Ishikawa (cell line): ENCODE data around the gene PHF20.

Experiments used
- CEBPB ChIP-seq: IDR thresholded peaks from 2 replicates; pipeline ENCODE4 v1.6.1; 2012
- CREB1 ChIP-seq: IDR thresholded peaks from 2 replicates; pipeline ENCODE4 v1.6.1; 2012; ENCODE audit warnings: low read depth
- EGR1 ChIP-seq: IDR thresholded peaks from 2 replicates; pipeline ENCODE4 v1.6.1; 2012
- EP300 ChIP-seq: IDR thresholded peaks from 2 replicates; pipeline ENCODE4 v1.6.1; 2012; ENCODE audit warnings: borderline replicate concordance
- FOXM1 ChIP-seq: IDR thresholded peaks from 2 replicates; pipeline ENCODE4 v1.6.1; 2012; ENCODE audit warnings: low read depth, borderline replicate concordance
- NFIC ChIP-seq: IDR thresholded peaks from 2 replicates; pipeline ENCODE4 v1.6.1; 2012
- RAD21 ChIP-seq: IDR thresholded peaks from 2 replicates; pipeline ENCODE4 v1.6.1; 2012; ENCODE audit warnings: low read depth
- TAF1 ChIP-seq: IDR thresholded peaks from 2 replicates; pipeline ENCODE4 v1.6.1; 2012; ENCODE audit warnings: low read depth, mild to moderate bottlenecking
- TCF12 ChIP-seq: IDR thresholded peaks from 2 replicates; pipeline ENCODE4 v1.6.1; 2012; ENCODE audit warnings: low read depth
- TEAD4 ChIP-seq: IDR thresholded peaks from 2 replicates; pipeline ENCODE4 v1.6.1; 2012
- YY1 ChIP-seq: IDR thresholded peaks from 2 replicates; pipeline ENCODE4 v1.6.1; 2012; ENCODE audit warnings: low read depth
- ZBTB7A ChIP-seq: IDR thresholded peaks from 2 replicates; pipeline ENCODE4 v1.6.1; 2012; ENCODE audit warnings: low read depth
- TF ChIP-seq, protein P1 (sequence below): IDR thresholded peaks from 2 replicates; pipeline ENCODE4 v1.6.1; 2012; ENCODE audit warnings: low read depth, mild to moderate bottlenecking
- TF ChIP-seq, protein P2 (sequence below): IDR thresholded peaks from 2 replicates; pipeline ENCODE4 v1.6.1; 2012
- TF ChIP-seq, protein P3 (sequence below): IDR thresholded peaks from 2 replicates; pipeline ENCODE4 v1.6.1; 2012

PHF20 gene

DNA sequence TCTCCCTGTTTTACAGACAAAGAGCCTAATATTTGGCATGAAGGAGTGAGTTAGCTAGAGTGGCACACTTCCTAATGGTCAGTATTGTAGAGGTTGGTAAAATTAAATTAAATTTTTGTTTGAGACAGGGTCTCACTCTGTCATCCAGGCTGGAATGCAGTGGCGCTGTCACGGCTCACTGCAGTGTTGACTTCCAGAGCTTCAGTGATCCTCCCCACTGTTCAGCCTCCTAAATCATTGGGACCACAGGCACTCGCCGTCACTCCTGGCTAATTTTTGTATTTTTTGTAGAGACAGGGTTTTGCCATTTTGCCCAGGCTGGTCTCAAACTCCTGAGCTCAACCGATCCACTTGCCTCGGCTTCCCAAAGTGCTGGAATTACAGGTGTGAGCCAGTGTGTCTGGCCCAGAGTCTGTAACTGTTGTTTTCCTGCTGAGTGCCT, 111.5 kb downstream of the PHF20 start:
- no peak for TF ChIP-seq TCF12
- TF ChIP-seq, protein P1, sequence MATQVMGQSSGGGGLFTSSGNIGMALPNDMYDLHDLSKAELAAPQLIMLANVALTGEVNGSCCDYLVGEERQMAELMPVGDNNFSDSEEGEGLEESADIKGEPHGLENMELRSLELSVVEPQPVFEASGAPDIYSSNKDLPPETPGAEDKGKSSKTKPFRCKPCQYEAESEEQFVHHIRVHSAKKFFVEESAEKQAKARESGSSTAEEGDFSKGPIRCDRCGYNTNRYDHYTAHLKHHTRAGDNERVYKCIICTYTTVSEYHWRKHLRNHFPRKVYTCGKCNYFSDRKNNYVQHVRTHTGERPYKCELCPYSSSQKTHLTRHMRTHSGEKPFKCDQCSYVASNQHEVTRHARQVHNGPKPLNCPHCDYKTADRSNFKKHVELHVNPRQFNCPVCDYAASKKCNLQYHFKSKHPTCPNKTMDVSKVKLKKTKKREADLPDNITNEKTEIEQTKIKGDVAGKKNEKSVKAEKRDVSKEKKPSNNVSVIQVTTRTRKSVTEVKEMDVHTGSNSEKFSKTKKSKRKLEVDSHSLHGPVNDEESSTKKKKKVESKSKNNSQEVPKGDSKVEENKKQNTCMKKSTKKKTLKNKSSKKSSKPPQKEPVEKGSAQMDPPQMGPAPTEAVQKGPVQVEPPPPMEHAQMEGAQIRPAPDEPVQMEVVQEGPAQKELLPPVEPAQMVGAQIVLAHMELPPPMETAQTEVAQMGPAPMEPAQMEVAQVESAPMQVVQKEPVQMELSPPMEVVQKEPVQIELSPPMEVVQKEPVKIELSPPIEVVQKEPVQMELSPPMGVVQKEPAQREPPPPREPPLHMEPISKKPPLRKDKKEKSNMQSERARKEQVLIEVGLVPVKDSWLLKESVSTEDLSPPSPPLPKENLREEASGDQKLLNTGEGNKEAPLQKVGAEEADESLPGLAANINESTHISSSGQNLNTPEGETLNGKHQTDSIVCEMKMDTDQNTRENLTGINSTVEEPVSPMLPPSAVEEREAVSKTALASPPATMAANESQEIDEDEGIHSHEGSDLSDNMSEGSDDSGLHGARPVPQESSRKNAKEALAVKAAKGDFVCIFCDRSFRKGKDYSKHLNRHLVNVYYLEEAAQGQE = no peak
- TF ChIP-seq YY1 = no peak
- TF ChIP-seq, protein P2, sequence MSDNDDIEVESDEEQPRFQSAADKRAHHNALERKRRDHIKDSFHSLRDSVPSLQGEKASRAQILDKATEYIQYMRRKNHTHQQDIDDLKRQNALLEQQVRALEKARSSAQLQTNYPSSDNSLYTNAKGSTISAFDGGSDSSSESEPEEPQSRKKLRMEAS = no peak
- no peak for TF ChIP-seq TEAD4
- TF ChIP-seq EP300 = no peak
- TF ChIP-seq CREB1 = no peak
- TF ChIP-seq TAF1 = no peak
- TF ChIP-seq, protein P3, sequence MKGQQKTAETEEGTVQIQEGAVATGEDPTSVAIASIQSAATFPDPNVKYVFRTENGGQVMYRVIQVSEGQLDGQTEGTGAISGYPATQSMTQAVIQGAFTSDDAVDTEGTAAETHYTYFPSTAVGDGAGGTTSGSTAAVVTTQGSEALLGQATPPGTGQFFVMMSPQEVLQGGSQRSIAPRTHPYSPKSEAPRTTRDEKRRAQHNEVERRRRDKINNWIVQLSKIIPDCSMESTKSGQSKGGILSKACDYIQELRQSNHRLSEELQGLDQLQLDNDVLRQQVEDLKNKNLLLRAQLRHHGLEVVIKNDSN = no peak
- TF ChIP-seq FOXM1 = no peak
- TF ChIP-seq RAD21 = no peak
- TF ChIP-seq NFIC = no peak
- TF ChIP-seq EGR1 = no peak
- no peak for TF ChIP-seq ZBTB7A
- no peak for TF ChIP-seq CEBPB

DNA sequence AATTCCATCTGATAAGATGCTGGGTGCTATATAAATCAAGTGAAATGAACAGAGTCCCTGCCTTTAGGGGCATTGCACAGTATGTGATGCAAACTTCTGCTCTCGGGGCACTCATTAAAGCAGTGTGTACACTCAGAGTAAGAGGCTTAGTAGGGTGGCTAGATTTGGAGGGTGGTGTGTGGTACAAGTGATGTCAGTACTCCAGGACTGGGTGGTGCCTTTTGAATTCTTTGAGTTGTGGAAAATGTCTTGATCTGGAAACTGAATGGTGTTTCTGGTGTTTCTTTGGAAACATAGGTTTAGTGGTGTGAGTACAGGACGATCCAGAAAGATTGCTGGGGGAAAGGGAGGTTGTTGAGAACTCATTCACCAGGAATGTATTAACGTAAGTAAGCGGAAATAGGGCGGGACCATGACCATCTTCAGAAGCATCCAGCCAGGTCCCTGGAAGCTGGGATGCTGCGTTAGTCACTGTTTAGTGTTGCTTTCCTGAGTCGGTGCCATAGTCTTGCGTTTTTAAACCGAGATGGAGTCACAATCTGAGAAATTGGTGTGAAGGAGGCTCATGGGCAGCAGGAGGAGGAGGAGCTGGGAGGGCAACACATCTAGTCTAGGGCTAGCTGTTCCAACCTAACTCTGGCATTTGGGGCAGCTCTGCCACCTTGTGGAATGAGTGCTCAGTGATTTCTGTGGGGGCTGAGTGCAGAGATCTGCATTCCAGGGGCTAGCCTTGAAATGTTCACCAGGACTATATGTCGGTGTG, 112.1 kb downstream of the PHF20 start:
- no peak for TF ChIP-seq CEBPB
- peak; percentile 85 for TF ChIP-seq RAD21
- TF ChIP-seq TAF1 = no peak
- TF ChIP-seq TEAD4 = peak; percentile 73
- TF ChIP-seq NFIC = no peak
- TF ChIP-seq ZBTB7A = no peak
- TF ChIP-seq TCF12 = no peak

DNA sequence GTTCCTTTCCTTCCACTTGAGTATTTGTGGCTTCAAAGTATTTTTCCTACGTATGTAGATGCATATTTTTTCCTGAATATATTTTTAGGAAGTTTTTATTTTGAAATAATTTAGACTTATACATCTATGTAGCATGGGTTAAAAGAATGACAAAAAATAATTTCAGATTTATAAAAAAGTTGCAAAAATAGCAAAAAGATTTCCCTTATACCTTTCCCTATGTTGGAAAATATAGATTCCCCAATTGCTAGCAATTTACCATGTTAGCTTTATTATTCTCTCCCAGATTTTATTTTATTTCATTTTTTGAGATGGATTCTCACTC, 112.7 kb downstream of the PHF20 start:
- TF ChIP-seq CEBPB (no peak), CREB1 (no peak), TAF1 (no peak), EGR1 (no peak), TCF12 (no peak), FOXM1 (no peak), YY1 (no peak)

DNA sequence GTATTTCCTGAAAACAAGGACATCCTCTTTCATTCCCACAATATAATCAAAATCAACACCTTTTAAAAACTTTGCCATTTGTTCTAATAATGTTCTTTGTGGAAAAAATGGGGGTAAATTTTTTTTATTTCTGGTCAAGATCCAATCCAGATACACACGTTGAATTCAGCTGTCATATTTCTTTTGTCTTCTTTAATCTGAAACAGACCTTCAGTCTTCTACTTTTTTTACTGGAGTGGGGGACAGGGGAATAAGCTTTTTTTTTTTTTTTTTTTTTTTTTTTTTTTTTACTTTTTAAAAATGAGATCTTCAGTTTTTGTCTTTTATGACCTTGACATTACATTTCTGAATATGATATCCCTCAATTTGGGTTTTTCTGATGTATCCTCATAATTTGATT, 113.4 kb downstream of the PHF20 start:
- TF ChIP-seq CREB1 (no peak), ZBTB7A (no peak), CEBPB (no peak), NFIC (no peak), EGR1 (no peak), TEAD4 (no peak)
- TF ChIP-seq, protein P1 = no peak
- TF ChIP-seq, protein P3 = no peak

GRCh38 chr20:35886537-35886936, 114.7 kb downstream of the PHF20 start:
- no peak for TF ChIP-seq EP300
- TF ChIP-seq NFIC = no peak
- TF ChIP-seq CREB1 = no peak
- TF ChIP-seq TEAD4 = no peak
- TF ChIP-seq TCF12 = no peak
- TF ChIP-seq EGR1 = no peak
- TF ChIP-seq, protein P1 = no peak
- TF ChIP-seq TAF1 = no peak
